ENCODE data around the gene HSPB7.
"Not testable (repeated sequence)": the region's sequence is repeated elsewhere in the genome, so short reads cannot be mapped to it uniquely, and the experiment has no call there.

Gene HSPB7

GRCh38 chr1:16061266-16061665, 43.4 kb upstream of the HSPB7 start:
- no peaks in the 10 kb centered on the region for H3K9me3 ChIP-seq (ENCODE audit: low read depth, low read length)
- no peak for DNase-seq (ENCODE audit: low read depth, low spot score)
- H3K4me3 ChIP-seq, result no peak overlapping the region
- H3K36me3 ChIP-seq (ENCODE audit: insufficient read depth, low read length), result no peaks in the 10 kb centered on the region
- no peak for TF ChIP-seq POLR2AphosphoS5 (IDR thresholded peaks at IDR 0.05; ENCODE audit: borderline replicate concordance, low read depth, low read length)
- TF ChIP-seq FOXP2 (optimal IDR thresholded peaks at IDR 0.05; ENCODE audit: control extremely low read depth, extremely low read length, insufficient read depth), result no peak
- TF ChIP-seq EZH2 (IDR thresholded peaks at IDR 0.05), result no peak
- no peak overlapping the region for H3K27ac ChIP-seq
- H3K9ac ChIP-seq (ENCODE audit: insufficient read length), result no peak overlapping the region

- H3K9ac ChIP-seq (ENCODE audit: insufficient read length); H3K27ac ChIP-seq; H3K9me3 ChIP-seq (ENCODE audit: low read depth, low read length); H3K36me3 ChIP-seq (ENCODE audit: insufficient read depth, low read length); H3K4me3 ChIP-seq; DNase-seq (ENCODE audit: low read depth, low spot score): not testable (repeated sequence)
These were observed 40.7 kb upstream of the HSPB7 start for GRCh38 chr1:16058394-16059120.

GRCh38 chr1:16057314-16057915, 39.6 kb upstream of the HSPB7 start:
- not testable (repeated sequence) for H3K27ac ChIP-seq; DNase-seq (ENCODE audit: low read depth, low spot score); H3K9me3 ChIP-seq (ENCODE audit: low read depth, low read length); H3K36me3 ChIP-seq (ENCODE audit: insufficient read depth, low read length); H3K9ac ChIP-seq (ENCODE audit: insufficient read length); H3K4me3 ChIP-seq

- H3K9ac ChIP-seq (ENCODE audit: insufficient read length); H3K4me3 ChIP-seq; H3K36me3 ChIP-seq (ENCODE audit: insufficient read depth, low read length); H3K9me3 ChIP-seq (ENCODE audit: low read depth, low read length); H3K27ac ChIP-seq; DNase-seq (ENCODE audit: low read depth, low spot score): not testable (repeated sequence)
These were observed 38.7 kb upstream of the HSPB7 start for GRCh38 chr1:16056521-16056912.

GRCh38 chr1:16055613-16056520, 38.0 kb upstream of the HSPB7 start:
- peak; percentile 53 for DNase-seq (ENCODE audit: low read depth, low spot score)
- Histone ChIP-seq H3K9ac (ENCODE audit: insufficient read length) (no peak overlapping the region), H3K36me3 (ENCODE audit: insufficient read depth, low read length) (no peaks in the 10 kb centered on the region), H3K9me3 (ENCODE audit: low read depth, low read length) (no peaks in the 10 kb centered on the region), H3K27ac (no peak overlapping the region), H3K4me3 (no peak overlapping the region)
- TF ChIP-seq FOXP2 (optimal IDR thresholded peaks at IDR 0.05; ENCODE audit: control extremely low read depth, extremely low read length, insufficient read depth) (no peak), EZH2 (IDR thresholded peaks at IDR 0.05) (no peak), POLR2AphosphoS5 (IDR thresholded peaks at IDR 0.05; ENCODE audit: borderline replicate concordance, low read depth, low read length) (no peak)

GRCh38 chr1:16054598-16055540, 37.0 kb upstream of the HSPB7 start:
- Histone ChIP-seq H3K4me3 (no peak overlapping the region), H3K36me3 (ENCODE audit: insufficient read depth, low read length) (no peaks in the 10 kb centered on the region), H3K9ac (ENCODE audit: insufficient read length) (no peak overlapping the region), H3K9me3 (ENCODE audit: low read depth, low read length) (no peaks in the 10 kb centered on the region), H3K27ac (no peak overlapping the region)
- DNase-seq (ENCODE audit: low read depth, low spot score), result no peak
- TF ChIP-seq FOXP2 (optimal IDR thresholded peaks at IDR 0.05; ENCODE audit: control extremely low read depth, extremely low read length, insufficient read depth), result no peak
- no peak for TF ChIP-seq EZH2 (IDR thresholded peaks at IDR 0.05)
- no peak for TF ChIP-seq POLR2AphosphoS5 (IDR thresholded peaks at IDR 0.05; ENCODE audit: borderline replicate concordance, low read depth, low read length)

- Histone ChIP-seq H3K36me3 (ENCODE audit: insufficient read depth, low read length) (no peaks in the 10 kb centered on the region), H3K4me3 (no peak overlapping the region), H3K9me3 (ENCODE audit: low read depth, low read length) (no peaks in the 10 kb centered on the region), H3K9ac (ENCODE audit: insufficient read length) (no peak overlapping the region), H3K27ac (no peak overlapping the region)
- no peak for DNase-seq (ENCODE audit: low read depth, low spot score)
- TF ChIP-seq FOXP2 (optimal IDR thresholded peaks at IDR 0.05; ENCODE audit: control extremely low read depth, extremely low read length, insufficient read depth) (no peak), EZH2 (IDR thresholded peaks at IDR 0.05) (no peak), POLR2AphosphoS5 (IDR thresholded peaks at IDR 0.05; ENCODE audit: borderline replicate concordance, low read depth, low read length) (no peak)
These were observed 36.1 kb upstream of the HSPB7 start for GRCh38 chr1:16053781-16054502.

GRCh38 chr1:16051949-16052348, 34.1 kb upstream of the HSPB7 start:
- H3K27ac ChIP-seq; H3K36me3 ChIP-seq (ENCODE audit: insufficient read depth, low read length); H3K4me3 ChIP-seq; H3K9me3 ChIP-seq (ENCODE audit: low read depth, low read length); DNase-seq (ENCODE audit: low read depth, low spot score); H3K9ac ChIP-seq (ENCODE audit: insufficient read length): not testable (repeated sequence)
